ENCODE measurements around the gene ESYT3.

GRCh38 chr3:138441256-138441655, 6.8 kb downstream of the ESYT3 start:
- TF ChIP-seq CTCF (conservative IDR thresholded peaks at IDR 0.05 in 1 of 2, IDR thresholded peaks at IDR 0.05 in 1 of 2; ENCODE audit: extremely low read depth in 1 of 2, insufficient read depth in 1 of 2, low read depth in 1 of 2, low read length in 2 of 2) (no peak), EZH2 (IDR thresholded peaks at IDR 0.05; ENCODE audit: borderline replicate concordance, low read length) (no peak)
